IPS-11a (cell line): ENCODE data around the gene ABCG1.

ENCODE experiments used
- H3K4me3 ChIP-seq: one replicate; pipeline ENCODE4 v1.5.1; 2013; ENCODE audit warnings: low read depth, low read length, control low read depth

Gene ABCG1

GRCh38 chr21:42231756-42232155, 12.8 kb downstream of the ABCG1 start:
- no peak overlapping the region for H3K4me3 ChIP-seq

- H3K4me3 ChIP-seq, result no peak overlapping the region
Observed at GRCh38 chr21:42232176-42232825, 13.4 kb downstream of the ABCG1 start.

- H3K4me3 ChIP-seq, result no peak overlapping the region
Observed at GRCh38 chr21:42233067-42233961, 14.4 kb downstream of the ABCG1 start.

GRCh38 chr21:42234041-42234440, 15.1 kb downstream of the ABCG1 start:
- no peak overlapping the region for H3K4me3 ChIP-seq

GRCh38 chr21:42234464-42235241, 15.7 kb downstream of the ABCG1 start:
- H3K4me3 ChIP-seq, result peak overlapping the region; percentile 25

- H3K4me3 ChIP-seq, result no peak overlapping the region
Observed at GRCh38 chr21:42235593-42235992, 16.7 kb downstream of the ABCG1 start.

- no peak overlapping the region for H3K4me3 ChIP-seq
Observed at GRCh38 chr21:42236014-42236413, 17.1 kb downstream of the ABCG1 start.

- no peak overlapping the region for H3K4me3 ChIP-seq
Observed at GRCh38 chr21:42236693-42237092, 17.8 kb downstream of the ABCG1 start.

- H3K4me3 ChIP-seq, result no peak overlapping the region
Observed at GRCh38 chr21:42237161-42237560, 18.2 kb downstream of the ABCG1 start.

GRCh38 chr21:42237577-42237976, 18.6 kb downstream of the ABCG1 start:
- H3K4me3 ChIP-seq, result no peak overlapping the region

- no peak overlapping the region for H3K4me3 ChIP-seq
Observed at GRCh38 chr21:42238185-42238934, 19.4 kb downstream of the ABCG1 start.

GRCh38 chr21:42239556-42239955, 20.6 kb downstream of the ABCG1 start:
- H3K4me3 ChIP-seq, result no peak overlapping the region

- no peak overlapping the region for H3K4me3 ChIP-seq
Observed at GRCh38 chr21:42239973-42240372, 21.0 kb downstream of the ABCG1 start.

GRCh38 chr21:42242611-42243010, 23.7 kb downstream of the ABCG1 start:
- no peak overlapping the region for H3K4me3 ChIP-seq

GRCh38 chr21:42243026-42243425, 24.1 kb downstream of the ABCG1 start:
- no peak overlapping the region for H3K4me3 ChIP-seq

- H3K4me3 ChIP-seq, result no peak overlapping the region
Observed at GRCh38 chr21:42245331-42246193, 26.6 kb downstream of the ABCG1 start.

GRCh38 chr21:42247716-42248115, 28.8 kb downstream of the ABCG1 start:
- H3K4me3 ChIP-seq, result no peak overlapping the region

GRCh38 chr21:42248241-42248640, 29.3 kb downstream of the ABCG1 start:
- H3K4me3 ChIP-seq, result no peak overlapping the region

- H3K4me3 ChIP-seq, result no peak overlapping the region
Observed at GRCh38 chr21:42248783-42249597, 30.1 kb downstream of the ABCG1 start.
